Measurements from ENCODE around the gene ARRB1.

DNA sequence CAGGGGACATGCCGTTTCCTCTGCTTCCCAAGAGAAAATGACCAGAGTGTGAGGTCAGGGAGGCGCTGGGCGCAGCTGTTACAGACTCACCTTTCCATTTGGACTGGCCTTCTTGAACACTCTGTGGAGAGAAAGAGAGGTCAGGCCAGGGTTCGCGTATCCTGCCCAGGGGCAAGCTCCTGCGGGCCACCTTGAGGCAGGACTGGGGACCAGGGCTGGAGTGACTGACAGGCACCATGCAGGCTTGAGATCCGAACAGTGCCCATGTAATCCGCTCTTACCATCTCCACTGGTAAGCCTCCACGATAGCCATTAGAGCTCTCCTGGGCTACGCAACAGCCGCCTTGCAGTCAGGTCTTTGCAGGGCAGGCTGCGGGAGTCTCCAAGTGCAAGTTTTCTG is 61.5 kb downstream of the ARRB1 start:
- TF ChIP-seq, protein P1, sequence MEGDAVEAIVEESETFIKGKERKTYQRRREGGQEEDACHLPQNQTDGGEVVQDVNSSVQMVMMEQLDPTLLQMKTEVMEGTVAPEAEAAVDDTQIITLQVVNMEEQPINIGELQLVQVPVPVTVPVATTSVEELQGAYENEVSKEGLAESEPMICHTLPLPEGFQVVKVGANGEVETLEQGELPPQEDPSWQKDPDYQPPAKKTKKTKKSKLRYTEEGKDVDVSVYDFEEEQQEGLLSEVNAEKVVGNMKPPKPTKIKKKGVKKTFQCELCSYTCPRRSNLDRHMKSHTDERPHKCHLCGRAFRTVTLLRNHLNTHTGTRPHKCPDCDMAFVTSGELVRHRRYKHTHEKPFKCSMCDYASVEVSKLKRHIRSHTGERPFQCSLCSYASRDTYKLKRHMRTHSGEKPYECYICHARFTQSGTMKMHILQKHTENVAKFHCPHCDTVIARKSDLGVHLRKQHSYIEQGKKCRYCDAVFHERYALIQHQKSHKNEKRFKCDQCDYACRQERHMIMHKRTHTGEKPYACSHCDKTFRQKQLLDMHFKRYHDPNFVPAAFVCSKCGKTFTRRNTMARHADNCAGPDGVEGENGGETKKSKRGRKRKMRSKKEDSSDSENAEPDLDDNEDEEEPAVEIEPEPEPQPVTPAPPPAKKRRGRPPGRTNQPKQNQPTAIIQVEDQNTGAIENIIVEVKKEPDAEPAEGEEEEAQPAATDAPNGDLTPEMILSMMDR (IDR thresholded peaks at IDR 0.05) = no peak
- no peak for TF ChIP-seq POLR2A (IDR thresholded peaks at IDR 0.05)
